ENCODE data around the gene CACNA1B. TPM values are rescaled to one million over a fixed set of nuclear protein-coding genes. Genes with fewer than 3 reads are reported as not detected.

The CACNA1B gene
- total RNA-seq, 1 experiment from 2014 or later, result 7.8 TPM

- Histone ChIP-seq H3K4ac (ENCODE audit: low read depth, low read length) (no peak overlapping the region), H3K27me3 (ENCODE audit: insufficient read depth, low read length) (no peaks in the 10 kb centered on the region), H3K4me2 (ENCODE audit: insufficient read depth, insufficient read length, low read length) (no peak overlapping the region), H3T11ph (ENCODE audit: low read length) (no peak overlapping the region), H2BK120ac (ENCODE audit: low read depth, low read length, poor library complexity, severe bottlenecking) (no peak overlapping the region), H3K27ac (ENCODE audit: insufficient read length, low read depth, low read length) (no peak overlapping the region), H3K18ac (ENCODE audit: insufficient read length, low read depth, low read length) (no peak overlapping the region), H3K9ac (ENCODE audit: extremely low read depth, insufficient read length, low read length) (no peak overlapping the region), H3K23ac (ENCODE audit: insufficient read length, low read depth, low read length) (no peak overlapping the region), H3K23me2 (ENCODE audit: insufficient read length, low read depth, low read length, poor library complexity, severe bottlenecking) (no peaks in the 10 kb centered on the region), H2BK5ac (ENCODE audit: insufficient read length, low read length) (no peak overlapping the region), H4K20me1 (ENCODE audit: control insufficient read depth, insufficient read depth, insufficient read length) (no peaks in the 10 kb centered on the region), H2BK12ac (ENCODE audit: insufficient read length, low read depth, low read length) (no peak overlapping the region), H4K5ac (ENCODE audit: insufficient read length, low read depth, low read length) (no peak overlapping the region), H2BK15ac (ENCODE audit: low read depth, low read length) (no peak overlapping the region), H2AFZ (ENCODE audit: low read length) (no peak overlapping the region), H3K79me2 (ENCODE audit: insufficient read depth, low read length) (no peaks in the 10 kb centered on the region), H4K91ac (ENCODE audit: insufficient read length, low read depth, low read length) (no peak overlapping the region), H3K9me3 (ENCODE audit: control insufficient read depth, low read depth, low read length) (no peaks in the 10 kb centered on the region), H2BK20ac (ENCODE audit: low read depth, low read length, poor library complexity, severe bottlenecking) (no peak overlapping the region), H3K4me1 (ENCODE audit: insufficient read depth, low read length) (no peaks in the 10 kb centered on the region), H4K8ac (replicated peaks; ENCODE audit: insufficient read length, low read depth, low read length) (no peak overlapping the region), H3K56ac (ENCODE audit: insufficient read length, low read depth, low read length) (no peak overlapping the region), H3K79me1 (ENCODE audit: insufficient read depth, low read depth, low read length, poor library complexity, severe bottlenecking) (no peaks in the 10 kb centered on the region), H2AK5ac (ENCODE audit: insufficient read length, low read length) (no peak overlapping the region), H3K14ac (ENCODE audit: insufficient read depth, low read length) (no peak overlapping the region)
- Mint-ChIP-seq H3K9me3 (peaks cover 23 to 35% of the 10 kb centered on the region in 2 experiments), H3K4me1 (no peaks in the 10 kb centered on the region), H3K4me3 (no peak overlapping the region), H3K36me3 (ENCODE audit: insufficient read depth in 1 of 3, low read depth in 3 of 3) (peaks cover 5 to 9% (median 7%) of the 10 kb centered on the region in 3 experiments; a peak in 5 of 7 replicates), H3K27ac (no peak overlapping the region; a peak in 1 of 7 replicates), H3K27me3 (ENCODE audit: low read depth) (peaks cover 1% of the 10 kb centered on the region)
- TF ChIP-seq CTCF (conservative IDR thresholded peaks at IDR 0.05), result no peak
- DNase-seq, result no peak
- WGBS (ENCODE audit: extremely low coverage, insufficient read length, low lambda C conversion rate), result no CpG with 5 or more reads among the region's 1 CpG
Measured at GRCh38 chr9:137860361-137860760, 17.2 kb upstream of the CACNA1B start.
